ENCODE results near the gene TAL1. TPM values are rescaled to one million over a fixed set of nuclear protein-coding genes. Genes with fewer than 3 reads are reported as not detected.

The TAL1 gene
- total and polyA plus RNA-seq, 11 donors, result 1.8 to 3.9 (median 2.9) TPM

DNA sequence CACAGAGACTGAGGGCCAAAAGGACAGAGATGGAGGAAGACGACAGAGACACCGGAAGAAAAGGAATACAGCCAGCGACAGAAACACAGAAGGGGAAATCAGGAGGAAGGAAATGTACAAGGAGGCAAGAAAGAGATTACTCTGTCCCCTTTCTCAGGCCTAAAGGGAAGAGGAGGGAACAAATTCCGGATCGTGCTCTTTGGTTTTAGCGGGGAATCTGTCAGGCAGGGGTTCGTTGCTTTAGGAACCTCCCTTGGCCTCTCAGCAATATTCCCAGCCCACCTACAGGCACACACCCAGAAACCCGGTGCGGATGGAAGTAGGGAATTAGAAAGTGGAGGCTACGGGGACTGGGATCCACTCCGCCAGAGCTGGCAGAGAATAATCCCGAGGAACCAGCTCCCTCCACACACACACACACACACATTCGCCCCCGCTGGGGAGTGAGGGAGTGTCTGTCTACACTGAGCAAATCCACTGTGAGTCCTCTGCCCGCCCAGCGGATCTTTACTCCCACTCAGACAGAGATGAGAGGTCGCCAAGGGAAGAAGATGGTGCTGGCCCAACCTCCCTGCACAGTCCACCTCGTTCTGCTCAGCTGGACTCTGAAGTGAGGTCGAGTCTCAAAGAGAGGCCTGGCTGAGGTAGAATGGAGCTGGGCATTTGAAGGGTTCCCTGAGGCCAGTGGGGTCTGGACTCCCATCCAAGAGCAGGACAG lies 5.7 kb downstream of the TAL1 start:
- Histone ChIP-seq H3K9me3 (no peaks in the 10 kb centered on the region), H3K36me3 (no peaks in the 10 kb centered on the region), H3K4me1 (peaks cover 0 to 54% (median 22%) of the 10 kb centered on the region in 12 donors), H3K4me3 (peak overlapping the region; percentile 6 to 50 (median 42)), H3K27ac (peak overlapping the region in 7 of 12 donors; percentile 2 to 62 (median 39)), H3K27me3 (peaks cover 41 to 93% (median 79%) of the 10 kb centered on the region in 9 donors)
- intact Hi-C loops (cut with DNase I), result no loop called here
- DNase-seq (no peak), ATAC-seq (no peak)
- TF ChIP-seq POLR2A (IDR thresholded peaks at IDR 0.05), result no peak
- TF ChIP-seq, protein P1, sequence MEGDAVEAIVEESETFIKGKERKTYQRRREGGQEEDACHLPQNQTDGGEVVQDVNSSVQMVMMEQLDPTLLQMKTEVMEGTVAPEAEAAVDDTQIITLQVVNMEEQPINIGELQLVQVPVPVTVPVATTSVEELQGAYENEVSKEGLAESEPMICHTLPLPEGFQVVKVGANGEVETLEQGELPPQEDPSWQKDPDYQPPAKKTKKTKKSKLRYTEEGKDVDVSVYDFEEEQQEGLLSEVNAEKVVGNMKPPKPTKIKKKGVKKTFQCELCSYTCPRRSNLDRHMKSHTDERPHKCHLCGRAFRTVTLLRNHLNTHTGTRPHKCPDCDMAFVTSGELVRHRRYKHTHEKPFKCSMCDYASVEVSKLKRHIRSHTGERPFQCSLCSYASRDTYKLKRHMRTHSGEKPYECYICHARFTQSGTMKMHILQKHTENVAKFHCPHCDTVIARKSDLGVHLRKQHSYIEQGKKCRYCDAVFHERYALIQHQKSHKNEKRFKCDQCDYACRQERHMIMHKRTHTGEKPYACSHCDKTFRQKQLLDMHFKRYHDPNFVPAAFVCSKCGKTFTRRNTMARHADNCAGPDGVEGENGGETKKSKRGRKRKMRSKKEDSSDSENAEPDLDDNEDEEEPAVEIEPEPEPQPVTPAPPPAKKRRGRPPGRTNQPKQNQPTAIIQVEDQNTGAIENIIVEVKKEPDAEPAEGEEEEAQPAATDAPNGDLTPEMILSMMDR (IDR thresholded peaks at IDR 0.05), result no peak
- WGBS, 4 donors, result 7 to 17% (median 16%) methylated on average over 19 of the region's 19 CpGs

- WGBS, 4 donors, result 3 to 6% (median 3%) methylated on average over 37 to 79 of the region's 79 CpGs
- no peaks in the 10 kb centered on the region for H3K9me3 ChIP-seq
- peak overlapping the region; percentile 10 to 50 (median 42) for H3K4me3 ChIP-seq
- H3K36me3 ChIP-seq, result peaks cover 0 to 2% (median 0%) of the 10 kb centered on the region in 9 donors
- intact Hi-C loops (cut with DNase I), result no loop called here
- TF ChIP-seq POLR2A (IDR thresholded peaks at IDR 0.05), result no peak
- TF ChIP-seq, protein P1 (IDR thresholded peaks at IDR 0.05), result no peak
- H3K27ac ChIP-seq, result peak overlapping the region in 9 of 12 donors; percentile 2 to 62 (median 39)
- peaks cover 0 to 47% (median 21%) of the 10 kb centered on the region in 12 donors for H3K4me1 ChIP-seq
- no peak for DNase-seq
- peaks cover 34 to 89% (median 72%) of the 10 kb centered on the region in 9 donors for H3K27me3 ChIP-seq
- ATAC-seq, result peak in 2 of 4 donors; percentile 24 to 31
Observed at GRCh38 chr1:47225430-47226100, 6.5 kb downstream of the TAL1 start.

GRCh38 chr1:47224676-47225399 lies 7.2 kb downstream of the TAL1 start:
- H3K9me3 ChIP-seq, result no peaks in the 10 kb centered on the region

More at GRCh38 chr1:47224676-47225399, 7.2 kb downstream of the TAL1 start:
- Histone ChIP-seq H3K27ac (peak overlapping the region in 3 of 12 donors; percentile 7 to 62 (median 44)), H3K4me1 (peaks cover 0 to 47% (median 21%) of the 10 kb centered on the region in 12 donors), H3K4me3 (peak overlapping the region; percentile 3 to 50 (median 42)), H3K36me3 (peaks cover 0 to 5% (median 0%) of the 10 kb centered on the region in 9 donors), H3K27me3 (peaks cover 26 to 82% (median 65%) of the 10 kb centered on the region in 9 donors)
- no peak for DNase-seq
- ATAC-seq, result no peak
- no peak for TF ChIP-seq POLR2A (IDR thresholded peaks at IDR 0.05)
- TF ChIP-seq, protein P1 (IDR thresholded peaks at IDR 0.05), result no peak
- 16 to 36% (median 21%) methylated on average over 21 to 30 of the region's 30 CpGs for WGBS, 4 donors
- intact Hi-C loops (cut with DNase I), result no loop called here
